Uterine smooth muscle cell (primary cell): ENCODE data around the gene ZNHIT1. TPM values are rescaled to one million over a fixed set of nuclear protein-coding genes. Genes with fewer than 3 reads are reported as not detected.

Experiments
- total RNA-seq: library from RNA; depleted of rRNA; stranded (reverse); fragments of >200 nt; gene quantifications from 2 replicates; pipeline ENCODE4 v1.2.3, GENCODE V29; 2014

Gene ZNHIT1
- 72.3 and 91.5 TPM in 2 replicates for total RNA-seq

GRCh38 chr7:101217388-101218235, at the start of gene ZNHIT1, which contains the start of gene PLOD3:
ZNHIT1 (plus strand) TSS chr7:101218165; CDS start chr7:101218196, 31 bp downstream.
PLOD3 (minus strand) TSS chr7:101217581; CDS start chr7:101217274, 307 bp downstream.

GRCh38 chr7:101180130-101180755, 37.7 kb upstream of the ZNHIT1 start, which contains the start of gene NAT16:
NAT16 (minus strand) TSS chr7:101180293; CDS start chr7:101174807, 5,486 bp downstream.

GRCh38 chr7:101200862-101201599, 16.9 kb upstream of the ZNHIT1 start, which contains the start of gene MOGAT3:
MOGAT3 (minus strand) TSS chr7:101201036; CDS start chr7:101200854, 182 bp downstream.

GRCh38 chr7:101237206-101238067, 19.5 kb downstream of the ZNHIT1 start, which contains the start of gene CLDN15:
CLDN15 (minus strand) TSS chr7:101237802; CDS start chr7:101237581, 221 bp downstream.

GRCh38 chr7:101244375-101245146, 26.6 kb downstream of the ZNHIT1 start, which contains the start of gene FIS1:
FIS1 (minus strand) TSS chr7:101245081; CDS start chr7:101245004, 77 bp downstream.

Other genes starting within 250 kb of the ZNHIT1 start
- 0.37 and 0.44 TPM in 2 replicates for gene MUC12, start 248.6 kb upstream of the ZNHIT1 start, total RNA-seq
- under 0.01 TPM in 1 of 2 replicates, not detected in the other for gene MUC17, start 198.1 kb upstream of the ZNHIT1 start, total RNA-seq
- 21.9 and 23.0 TPM in 2 replicates for gene TRIM56, start 132.7 kb upstream of the ZNHIT1 start, total RNA-seq
- gene SERPINE1, start 91.1 kb upstream of the ZNHIT1 start, total RNA-seq, result 410 and 462 TPM in 2 replicates
- gene AP1S1, start 63.7 kb upstream of the ZNHIT1 start, total RNA-seq, result 201 and 213 TPM in 2 replicates
- gene VGF, start 52.6 kb upstream of the ZNHIT1 start, total RNA-seq, result 198 and 249 TPM in 2 replicates
- under 0.01 and 0.33 TPM in 2 replicates for gene NAT16, start 37.9 kb upstream of the ZNHIT1 start, total RNA-seq
- not detected in 2 replicates for gene MOGAT3, start 17.1 kb upstream of the ZNHIT1 start, total RNA-seq
- gene PLOD3, start 584 bp upstream of the ZNHIT1 start, total RNA-seq, result 100 and 110 TPM in 2 replicates
- 2.5 and 3.5 TPM in 2 replicates for gene CLDN15, start 19.6 kb downstream of the ZNHIT1 start, total RNA-seq
- 225 and 261 TPM in 2 replicates for gene FIS1, start 26.9 kb downstream of the ZNHIT1 start, total RNA-seq
- gene IFT22, start 103.6 kb downstream of the ZNHIT1 start, total RNA-seq, result 26.1 and 26.7 TPM in 2 replicates
- gene COL26A1, start 144.7 kb downstream of the ZNHIT1 start, total RNA-seq, result not detected in 2 replicates